ENCODE results near the gene RTN4. TPM values are rescaled to one million over a fixed set of nuclear protein-coding genes. Genes with fewer than 3 reads are reported as not detected.

RTN4 gene
- total and polyA plus RNA-seq, 2 of the 4 experiments (the other 2 are of a cell fraction), result 77.8 to 588 TPM

- Histone ChIP-seq H3K9me1 (ENCODE audit: insufficient read depth, low read length) (peaks cover 10% of the 10 kb centered on the region), H2AK9ac (replicated peaks; ENCODE audit: low read depth, low read length, poor library complexity) (no peak overlapping the region), H3K56ac (ENCODE audit: extremely low read depth, insufficient read depth, low read length) (no peak overlapping the region), H3K9me3 (ENCODE audit: control insufficient read depth, insufficient read depth, low read length) (no peaks in the 10 kb centered on the region), H4K20me1 (ENCODE audit: insufficient read depth, low read length) (peaks cover 98% of the 10 kb centered on the region), H2BK15ac (ENCODE audit: low read depth, low read length) (no peak overlapping the region), H3K4ac (ENCODE audit: low read depth, low read length) (no peak overlapping the region), H2BK20ac (ENCODE audit: low read depth, low read length) (no peak overlapping the region), H3K27me3 (ENCODE audit: control insufficient read depth, insufficient read depth, low read length) (no peaks in the 10 kb centered on the region), H4K5ac (ENCODE audit: low read depth, low read length) (no peak overlapping the region), H4K8ac (ENCODE audit: low read depth in 2 of 2, low read length in 2 of 2) (no peak overlapping the region), H3K18ac (ENCODE audit: low read depth, low read length) (no peak overlapping the region), H2AFZ (replicated peaks; ENCODE audit: low read length, poor library complexity) (no peak overlapping the region), H2BK120ac (ENCODE audit: low read depth, low read length) (no peak overlapping the region), H3K9ac (ENCODE audit: low read depth, low read length) (no peak overlapping the region), H3K23ac (ENCODE audit: low read depth, low read length) (no peak overlapping the region), H2BK5ac (ENCODE audit: low read depth, low read length, poor library complexity, severe bottlenecking) (no peak overlapping the region), H3K4me2 (ENCODE audit: low read depth, low read length) (no peak overlapping the region), H3K36me3 (ENCODE audit: control insufficient read depth, insufficient read depth, low read length) (peaks cover 2% of the 10 kb centered on the region; the same call in 1 of the 2 replicates), H3K14ac (replicated peaks; ENCODE audit: low read depth, low read length) (no peak overlapping the region), H3K4me3 (ENCODE audit: insufficient read depth, low read depth, low read length) (no peak overlapping the region), H3K27ac (ENCODE audit: insufficient read depth, low read length) (no peak overlapping the region), H3K79me1 (ENCODE audit: low read depth in 1 of 2, low read length in 2 of 2) (peaks cover 0 to 32% of the 10 kb centered on the region in 2 experiments; a peak in 2 of 4 replicates), H2AK5ac (ENCODE audit: low read depth, low read length) (no peak overlapping the region), H4K91ac (ENCODE audit: insufficient read depth, low read depth, low read length) (no peak overlapping the region), H3K4me1 (ENCODE audit: control insufficient read depth, insufficient read depth, low read length) (peaks cover 14% of the 10 kb centered on the region)
- no TSS peak for BruUV-seq (replicated peaks)
- ChIA-PET CTCF (no interaction called here), POLR2A (ENCODE audit: unreplicated experiment) (no interaction called here)
- WGBS, 2 experiments (ENCODE audit: extremely low coverage in 2 of 2, insufficient read length in 1 of 2), result no CpG with 5 or more reads among the region's 1 CpG
- in situ Hi-C loops (cut with MboI; ENCODE audit: low sequenced_read_pairs) (no loop called here), dilution Hi-C loops (cut with HindIII; ENCODE audit: low sequenced_read_pairs, unreplicated experiment) (no loop called here), intact Hi-C loops (cut with micrococcal nuclease) (no loop called here)
- no peak for DNase-seq
- TF ChIP-seq SMC3 (IDR thresholded peaks at IDR 0.05; ENCODE audit: low read depth, low read length) (no peak), BHLHE40 (IDR thresholded peaks at IDR 0.05; ENCODE audit: low read depth, low read length) (no peak), ELK1 (IDR thresholded peaks at IDR 0.05; ENCODE audit: borderline replicate concordance, low read depth, low read length) (no peak), CTCF (conservative IDR thresholded peaks at IDR 0.05; ENCODE audit: low read depth, low read length) (no peak), POLR2A (IDR thresholded peaks at IDR 0.05; ENCODE audit: low read depth, low read length) (no peak), RCOR1 (IDR thresholded peaks at IDR 0.05; ENCODE audit: insufficient replicate concordance, low read length) (no peak), MAZ (IDR thresholded peaks at IDR 0.05; ENCODE audit: borderline replicate concordance, low read depth, low read length) (no peak), USF2 (IDR thresholded peaks at IDR 0.05; ENCODE audit: low read depth, low read length) (no peak), NFE2L2 (IDR thresholded peaks at IDR 0.05; ENCODE audit: low read depth, low read length) (no peak), FOS (IDR thresholded peaks at IDR 0.05; ENCODE audit: low read depth, low read length) (no peak), MAFK (IDR thresholded peaks at IDR 0.05; ENCODE audit: low read depth, low read length) (no peak)
- ATAC-seq (ENCODE audit: low read depth), result no peak
Observed at GRCh38 chr2:54997826-54998225, 52.4 kb downstream of the RTN4 start.
